NCI-H2196 treated with DMSO at 0.1 percent for 48 hours (cell line): ENCODE data around the gene SNAI1.
A peak's percentile ranks its signal among the peaks of the same experiment; 100 is the strongest.
"Not testable (repeated sequence)": the region's sequence is repeated elsewhere in the genome, so short reads cannot be mapped to it uniquely, and the experiment has no call there.

Source experiments
- DNase-seq: peaks from one replicate; lab custom pipeline; 2025; ENCODE audit not compliant: unreplicated experiment; lab: John Stamatoyannopoulos, UW

The SNAI1 gene

DNA sequence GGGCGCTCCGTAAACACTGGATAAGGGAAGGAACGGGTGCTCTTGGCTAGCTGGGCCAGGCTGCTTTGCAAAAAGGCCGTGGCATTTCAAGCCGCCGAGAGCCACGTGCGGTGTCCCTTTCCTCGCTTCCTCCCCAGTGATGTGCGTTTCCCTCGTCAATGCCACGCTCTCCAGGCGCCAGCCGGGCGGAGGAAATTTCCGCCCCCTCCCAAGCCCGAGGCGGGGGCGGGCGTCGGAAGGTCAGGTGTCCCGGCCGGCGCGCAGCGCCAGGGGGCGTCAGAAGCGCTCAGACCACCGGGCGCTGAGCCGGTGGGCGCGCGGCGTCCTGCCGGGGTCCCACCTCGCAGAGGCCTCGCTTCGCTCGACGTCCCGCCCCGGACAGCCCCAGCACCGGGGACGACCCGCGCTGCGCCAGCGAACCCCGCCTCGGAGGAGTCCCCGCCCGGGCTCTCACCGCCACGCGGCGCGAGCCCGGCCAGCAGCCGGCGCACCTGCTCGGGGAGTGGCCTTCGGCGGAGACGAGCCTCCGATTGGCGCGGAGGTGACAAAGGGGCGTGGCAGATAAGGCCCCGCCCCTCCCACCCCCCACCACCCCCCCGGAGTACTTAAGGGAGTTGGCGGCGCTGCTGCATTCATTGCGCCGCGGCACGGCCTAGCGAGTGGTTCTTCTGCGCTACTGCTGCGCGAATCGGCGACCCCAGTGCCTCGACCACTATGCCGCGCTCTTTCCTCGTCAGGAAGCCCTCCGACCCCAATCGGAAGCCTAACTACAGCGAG, at the start of gene SNAI1:
Gene SNAI1 (plus strand): TSS at position 635 of the 777 bp plus-strand sequence. CDS start 80 bp downstream, at position 715.
- DNase-seq, result peak; percentile 73

DNA sequence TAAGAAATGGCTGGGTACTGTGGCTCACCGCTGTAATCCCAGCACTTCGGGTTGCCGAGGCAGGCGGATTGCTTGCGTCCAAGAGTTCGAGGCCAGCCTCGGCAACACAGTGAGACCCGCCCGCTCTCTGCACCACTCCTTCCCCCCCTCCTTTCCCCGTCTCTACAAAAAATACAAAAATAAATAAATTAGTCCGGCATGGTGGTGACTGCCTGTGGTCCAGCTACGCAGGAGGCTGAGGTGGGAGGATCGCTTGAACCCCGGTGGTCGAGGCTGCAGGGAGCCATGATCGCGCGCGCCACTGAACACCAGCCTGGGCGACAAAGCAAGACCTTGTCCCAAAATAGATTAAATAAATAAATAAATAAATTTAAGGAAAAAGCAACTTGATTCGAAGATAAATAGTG, 47.0 kb upstream of the SNAI1 start:
- no peak for DNase-seq

DNA sequence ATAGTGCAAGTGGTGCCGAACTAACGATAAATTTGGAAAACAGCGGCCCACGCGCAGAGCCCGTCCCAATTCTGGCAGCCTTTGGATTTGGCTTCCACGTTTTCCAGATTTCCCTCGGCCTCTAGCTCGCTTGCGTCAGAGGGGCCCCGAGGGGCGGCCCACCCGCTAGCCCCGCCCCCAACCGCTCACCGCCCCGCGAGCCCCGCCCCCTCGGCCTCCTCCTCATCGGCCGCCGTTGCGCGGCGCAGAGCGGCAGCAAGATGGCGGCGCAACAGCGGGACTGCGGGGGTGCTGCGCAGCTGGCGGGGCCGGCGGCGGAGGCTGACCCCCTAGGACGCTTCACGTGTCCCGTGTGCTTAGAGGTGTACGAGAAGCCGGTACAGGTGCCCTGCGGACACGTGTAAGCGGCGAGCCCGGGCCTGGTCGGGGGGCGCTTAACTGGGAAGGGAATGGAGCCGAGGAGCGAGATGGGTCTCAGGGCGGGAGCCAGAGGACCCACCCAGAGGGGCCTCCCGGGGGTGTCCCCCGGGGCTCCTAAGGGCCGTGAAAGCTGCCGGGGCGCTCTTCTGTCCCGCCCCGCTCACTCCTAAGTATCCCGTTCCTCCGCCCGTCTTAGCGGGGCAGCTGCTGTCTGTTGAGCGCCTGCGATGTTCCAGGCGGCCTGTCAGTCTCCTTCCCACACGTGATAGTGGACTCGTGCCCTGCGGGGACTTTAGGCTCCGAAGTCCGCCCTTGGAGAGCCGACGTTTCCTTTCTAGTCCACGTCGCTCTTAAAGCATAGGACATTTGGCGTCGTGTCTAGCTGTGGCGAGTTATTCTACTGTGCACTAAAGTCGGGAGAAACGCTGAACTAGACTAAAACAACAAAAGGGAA, 46.4 kb upstream of the SNAI1 start, which contains the start of gene RNF114:
Gene RNF114 (plus strand): TSS at position 245 of the 874 bp plus-strand sequence. CDS start 16 bp downstream, at position 261.
- peak; percentile 88 for DNase-seq

DNA sequence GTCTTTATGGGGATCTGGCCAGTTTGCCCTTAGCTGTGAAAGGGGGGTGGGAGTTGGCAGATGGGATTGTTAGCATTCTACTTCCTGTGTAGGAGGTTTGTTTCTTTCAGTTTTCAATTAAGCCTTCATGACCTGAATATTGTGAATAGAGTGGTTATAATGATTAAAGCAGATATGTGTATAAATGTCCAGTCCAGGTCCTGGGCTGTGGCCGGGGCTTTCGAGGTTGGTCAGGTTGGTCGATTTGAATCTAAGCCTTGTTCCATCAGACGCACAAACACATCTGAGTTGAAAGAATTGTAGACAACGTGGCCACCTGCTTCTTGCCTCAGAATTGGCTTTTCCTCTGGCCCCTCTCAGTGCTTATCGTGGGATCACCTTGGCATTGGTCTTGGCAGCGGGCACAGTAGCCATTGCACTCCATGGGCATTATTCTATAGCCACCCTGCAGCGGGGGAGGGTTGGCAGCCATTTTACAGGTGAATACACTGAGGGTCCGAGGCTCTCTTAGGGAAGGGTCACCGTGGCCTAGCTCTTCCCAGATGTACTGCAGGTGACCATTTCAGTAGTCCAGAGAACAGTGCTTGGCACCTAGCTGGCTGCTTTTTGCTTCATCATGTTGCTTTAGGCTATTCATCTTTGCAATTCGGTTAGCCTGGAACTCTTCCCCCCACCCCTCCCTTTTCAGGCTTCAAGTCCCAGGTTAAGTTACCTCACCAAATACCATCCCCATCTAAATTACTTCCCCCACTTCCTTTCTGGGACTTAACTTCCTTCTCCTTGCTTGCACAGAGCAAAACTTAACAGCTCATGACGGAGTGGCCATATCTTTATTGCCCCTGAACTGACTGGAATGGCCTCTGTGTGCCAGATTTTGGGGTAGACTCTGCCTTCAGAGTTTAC, 45.5 kb upstream of the SNAI1 start:
- no peak for DNase-seq

DNA sequence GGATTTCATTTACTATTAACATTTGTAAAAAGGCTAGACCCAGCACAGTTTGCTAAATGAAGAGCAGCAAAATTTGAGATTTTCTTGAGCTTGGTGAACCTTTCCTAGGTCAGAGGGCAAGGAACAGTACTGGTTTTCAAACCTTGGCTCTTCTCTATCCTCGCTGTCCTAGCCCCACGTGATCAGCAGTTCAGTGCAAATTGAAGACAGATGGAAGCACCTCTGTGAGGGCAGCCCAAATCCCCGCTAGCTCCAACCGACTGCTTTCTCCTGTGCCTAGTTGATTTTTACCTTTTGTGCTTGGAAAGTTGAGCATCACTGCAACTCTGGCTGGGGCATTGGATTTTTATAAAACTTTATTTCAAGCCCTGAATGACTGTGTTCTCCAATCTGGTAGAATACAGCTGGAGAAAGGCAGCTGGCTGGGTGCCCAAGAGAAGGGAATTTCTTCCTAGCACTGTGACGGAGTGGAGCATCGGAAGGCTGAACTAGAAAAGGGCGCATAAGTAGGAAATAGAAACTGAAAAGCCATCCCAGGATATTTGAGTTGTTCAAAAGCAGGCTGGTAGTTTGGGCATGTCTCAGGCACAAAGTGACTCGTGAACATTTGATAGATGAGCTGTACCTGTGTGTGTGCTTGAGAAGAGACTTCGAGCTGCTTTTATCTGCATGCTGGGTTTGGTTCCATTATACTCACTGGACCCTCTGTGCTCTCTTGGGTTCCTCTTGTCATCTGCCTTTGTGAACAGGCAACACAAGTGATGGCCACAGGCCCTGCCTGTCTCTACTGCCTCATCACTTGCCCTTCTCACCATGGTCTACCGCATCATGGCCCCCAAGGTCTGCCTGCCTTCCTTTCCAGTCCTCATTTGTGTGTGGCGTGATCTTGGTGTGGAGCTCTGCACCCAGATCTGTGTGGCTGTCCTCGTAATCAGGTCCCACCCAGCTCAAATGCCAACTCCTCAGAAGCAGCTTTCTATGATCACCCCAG, 44.3 kb upstream of the SNAI1 start:
- no peak for DNase-seq

DNA sequence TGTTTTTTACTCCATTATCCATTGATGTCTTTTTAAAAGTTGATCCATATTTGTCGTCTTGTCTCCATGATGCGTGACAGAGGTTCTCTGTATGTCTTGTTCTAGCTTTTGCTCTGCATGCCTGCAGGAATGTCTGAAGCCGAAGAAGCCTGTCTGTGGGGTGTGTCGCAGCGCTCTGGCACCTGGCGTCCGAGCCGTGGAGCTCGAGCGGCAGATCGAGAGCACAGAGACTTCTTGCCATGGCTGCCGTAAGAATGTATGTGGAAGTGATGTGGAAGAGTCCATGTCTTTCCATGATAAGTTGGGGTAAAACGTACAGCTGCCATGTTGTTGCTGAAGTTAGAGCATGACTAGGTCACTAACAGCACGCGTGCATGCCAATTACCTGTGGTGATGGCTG, 41.3 kb upstream of the SNAI1 start:
- no peak for DNase-seq

DNA sequence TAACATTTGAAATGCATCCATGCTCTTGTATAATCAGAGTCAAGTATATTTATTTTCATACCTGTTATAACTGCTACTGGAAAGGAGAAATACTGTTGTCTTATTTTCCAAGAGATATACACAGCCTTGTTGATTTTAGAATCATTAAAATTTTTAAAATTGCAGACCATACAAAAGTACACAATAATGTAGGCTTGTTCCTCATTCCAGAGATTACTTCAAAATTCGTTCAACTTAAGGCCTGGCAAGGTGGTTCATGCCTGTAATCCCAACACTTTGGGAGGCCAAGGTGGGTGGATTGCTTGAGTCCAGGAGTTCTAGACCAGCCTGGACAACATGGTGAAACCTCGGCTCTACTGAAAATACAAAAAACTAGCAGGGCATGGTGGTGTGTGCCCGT, 40.5 kb upstream of the SNAI1 start:
- no peak for DNase-seq

DNA sequence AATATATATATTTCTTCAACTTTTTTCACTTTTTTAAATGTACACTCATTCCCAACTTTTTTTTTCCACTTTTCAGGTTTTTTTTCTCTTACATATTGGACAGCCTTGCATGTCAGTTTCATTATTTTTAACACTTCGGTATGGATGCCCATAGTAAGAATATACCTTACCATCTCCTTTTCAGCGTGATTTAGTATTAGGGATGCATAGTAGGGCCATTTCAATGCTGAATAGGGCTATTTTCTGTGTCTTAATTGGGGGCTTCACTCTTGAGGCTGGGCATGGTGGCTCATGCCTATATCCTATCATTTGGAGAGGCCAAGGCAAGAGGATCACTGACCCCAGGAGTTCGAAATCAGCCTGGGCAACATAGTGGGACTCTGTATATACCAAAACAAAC, 39.8 kb upstream of the SNAI1 start:
- no peak for DNase-seq

DNA sequence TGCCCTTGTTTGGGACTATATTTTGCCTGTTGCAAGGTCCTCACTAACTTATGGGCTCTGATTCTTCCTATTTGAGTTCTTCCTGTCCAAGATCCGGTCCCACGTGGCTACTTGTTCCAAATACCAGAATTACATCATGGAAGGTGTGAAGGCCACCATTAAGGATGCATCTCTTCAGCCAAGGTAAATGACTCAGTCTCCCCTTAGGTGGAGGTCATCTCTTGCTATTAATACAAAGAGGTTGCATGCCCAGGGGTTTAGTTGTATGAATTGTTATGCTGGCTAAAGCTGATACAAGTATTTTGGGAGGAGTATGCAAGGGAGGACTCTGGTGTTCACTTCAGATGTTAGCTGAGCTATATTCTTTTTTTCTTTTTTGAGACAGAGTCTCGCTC, 37.5 kb upstream of the SNAI1 start:
- no peak for DNase-seq

DNA sequence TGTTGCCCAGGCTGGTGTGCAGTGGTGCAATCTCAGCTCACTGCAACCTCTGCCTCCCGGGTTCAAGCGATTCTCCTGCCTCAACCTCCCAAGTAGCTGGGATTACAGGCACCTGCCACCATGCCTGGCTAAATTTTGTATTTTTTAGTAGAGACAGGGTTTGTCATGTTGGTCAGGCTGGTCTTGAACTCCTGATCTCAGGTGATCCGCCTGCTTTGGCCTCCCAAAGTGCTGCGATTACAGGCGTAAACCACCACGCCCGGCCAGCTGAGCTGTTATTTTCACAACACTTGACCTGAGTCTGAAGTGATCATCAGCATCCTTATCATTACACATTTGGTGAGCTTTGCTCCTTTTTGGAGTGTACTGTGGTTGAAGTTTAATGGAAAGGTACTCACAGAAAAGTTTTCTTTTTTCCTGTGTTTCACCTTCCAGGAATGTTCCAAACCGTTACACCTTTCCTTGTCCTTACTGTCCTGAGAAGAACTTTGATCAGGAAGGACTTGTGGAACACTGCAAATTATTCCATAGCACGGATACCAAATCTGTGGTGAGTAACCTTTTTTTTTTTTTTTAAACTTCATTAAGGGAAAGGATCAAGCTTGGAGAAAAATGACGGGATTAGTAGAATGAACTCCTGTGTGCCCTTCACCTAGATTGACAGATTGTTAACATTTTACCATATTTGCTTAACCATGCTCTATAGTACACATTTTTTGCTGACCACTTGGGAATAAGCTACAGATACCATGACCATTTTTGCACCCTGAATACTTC, 36.9 kb upstream of the SNAI1 start:
- DNase-seq, result no peak

DNA sequence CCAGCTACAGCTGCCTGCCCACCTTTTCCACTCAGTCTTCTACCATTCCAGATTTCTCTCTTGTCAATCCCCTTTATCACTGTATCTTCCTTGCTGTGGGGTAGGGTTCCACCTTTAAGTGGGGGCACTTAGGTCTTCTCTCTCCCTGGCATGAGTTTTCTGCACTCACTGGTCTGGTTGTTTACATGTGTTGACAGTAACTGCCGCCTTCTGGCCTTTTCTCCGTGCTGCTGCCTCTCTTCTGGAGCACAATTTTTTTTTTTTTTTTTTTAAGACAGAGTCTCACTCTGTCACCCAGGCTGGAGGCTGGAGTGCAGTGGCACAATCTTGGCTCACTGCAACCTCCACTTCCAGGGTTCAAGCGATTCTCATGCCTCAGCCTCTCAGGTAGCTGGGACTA, 34.6 kb upstream of the SNAI1 start:
- no peak for DNase-seq

DNA sequence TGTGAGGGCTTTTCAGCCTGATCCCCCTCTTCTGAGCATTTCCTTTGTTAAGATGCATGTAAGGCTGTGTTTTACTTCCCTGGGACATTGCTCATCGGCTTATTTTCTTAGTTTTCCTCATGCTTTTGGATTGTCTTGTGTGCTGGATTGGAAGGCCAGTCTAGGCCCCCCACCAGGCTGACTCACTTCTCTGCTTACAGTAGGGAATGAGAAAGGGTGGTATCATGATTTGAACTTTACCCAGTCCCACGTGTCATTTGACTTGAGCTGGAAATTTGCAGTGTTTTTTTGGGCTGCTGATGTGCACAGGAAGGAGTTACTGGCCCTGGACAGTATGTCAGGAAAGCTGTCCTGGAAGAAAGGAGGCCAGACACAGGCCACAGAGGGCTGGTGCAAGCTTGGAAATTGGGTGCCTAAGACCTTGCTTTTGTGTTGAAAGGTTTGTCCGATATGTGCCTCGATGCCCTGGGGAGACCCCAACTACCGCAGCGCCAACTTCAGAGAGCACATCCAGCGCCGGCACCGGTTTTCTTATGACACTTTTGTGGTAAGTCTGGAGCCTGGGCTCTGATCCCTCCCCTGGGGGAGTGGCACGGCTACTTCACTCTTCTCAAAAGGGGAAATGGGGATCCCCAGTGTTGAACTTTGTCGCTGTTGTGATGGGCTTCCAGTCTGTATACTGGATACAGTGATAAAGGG, 33.8 kb upstream of the SNAI1 start:
- no peak for DNase-seq

DNA sequence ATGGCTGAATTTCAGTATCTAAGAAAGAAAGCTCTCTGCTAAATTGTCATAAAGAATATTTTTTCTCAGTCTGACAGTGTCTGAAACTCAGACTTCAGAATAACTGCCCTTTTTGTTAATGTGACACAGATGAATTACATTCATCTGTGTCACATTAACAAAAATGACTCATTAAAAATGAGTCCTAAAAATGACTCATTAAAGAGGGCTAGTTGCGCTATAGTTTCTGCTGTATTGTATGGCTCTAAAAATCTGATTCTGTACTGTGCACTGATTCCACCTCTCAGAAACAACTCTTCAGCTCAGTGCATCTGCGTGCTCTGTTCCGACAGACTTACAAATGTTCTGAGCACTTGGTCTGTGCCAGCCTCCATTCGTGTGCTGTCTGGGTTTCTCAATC, 31.6 kb upstream of the SNAI1 start:
- DNase-seq, result no peak

DNA sequence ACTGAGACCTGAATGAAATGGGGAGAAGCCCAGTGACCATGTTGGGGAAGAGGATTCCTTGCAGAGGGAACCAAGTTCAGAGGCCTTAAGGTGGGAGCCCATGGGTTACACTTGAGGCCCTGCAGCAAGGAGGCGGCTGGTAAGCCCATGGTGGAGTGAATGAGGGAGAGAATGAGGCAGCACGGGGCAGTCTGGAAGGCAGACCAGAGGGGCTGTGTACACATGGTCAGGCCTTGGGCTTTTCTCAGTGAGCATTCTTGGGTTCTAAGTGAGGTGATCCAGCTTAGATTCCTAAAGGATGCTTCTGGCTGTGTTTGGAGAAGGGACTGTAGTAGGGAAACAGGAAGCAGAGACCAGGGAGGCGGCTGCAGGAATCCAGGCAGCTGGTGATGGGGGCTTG, 27.6 kb upstream of the SNAI1 start:
- DNase-seq, result no peak

DNA sequence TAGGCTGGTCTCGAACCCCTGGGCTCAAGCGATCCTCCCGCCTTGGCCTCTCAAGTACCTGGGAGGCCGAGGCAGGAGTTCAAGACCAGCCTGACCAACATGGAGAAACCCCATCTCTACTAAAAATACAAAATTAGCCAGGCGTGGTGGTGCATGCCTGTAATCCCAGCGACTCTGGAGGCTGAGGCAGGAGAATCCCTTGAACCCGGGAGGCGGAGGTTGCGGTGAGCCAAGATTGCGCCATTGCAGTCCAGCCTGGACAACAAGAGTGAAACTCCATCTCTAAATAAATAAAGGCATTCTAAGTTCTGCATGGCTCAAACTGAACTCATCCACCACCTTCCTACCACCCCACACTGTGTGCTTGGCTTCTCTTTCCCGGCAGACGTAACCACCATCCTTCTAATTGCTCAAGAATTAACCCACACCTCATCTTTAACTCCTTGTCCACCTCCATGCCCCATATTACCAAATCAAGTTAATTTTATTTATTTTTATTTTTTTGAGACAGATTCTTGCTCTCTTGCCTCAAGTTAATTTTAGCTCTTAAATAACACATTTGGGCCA, 26.9 kb upstream of the SNAI1 start:
- not testable (repeated sequence) for DNase-seq

DNA sequence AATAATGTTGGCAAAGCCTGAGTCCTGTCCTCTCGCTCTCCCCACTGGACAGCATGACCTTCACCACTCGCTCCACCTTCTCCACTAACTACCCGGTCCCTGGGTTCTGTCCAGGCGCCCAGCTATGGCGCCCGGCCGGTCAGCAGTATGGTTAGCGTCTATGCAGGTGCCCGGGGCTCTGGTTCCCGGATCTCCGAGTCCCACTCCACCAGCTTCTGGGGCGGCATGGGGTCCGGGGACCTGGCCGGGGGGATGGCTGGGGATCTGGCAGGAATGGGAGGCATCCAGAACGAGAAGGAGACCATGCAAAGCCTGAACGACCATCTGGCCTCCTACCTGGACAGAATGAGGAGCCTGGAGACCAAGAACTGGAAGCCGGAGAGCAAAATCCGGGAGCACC, 26.1 kb upstream of the SNAI1 start:
- DNase-seq, result no peak

DNA sequence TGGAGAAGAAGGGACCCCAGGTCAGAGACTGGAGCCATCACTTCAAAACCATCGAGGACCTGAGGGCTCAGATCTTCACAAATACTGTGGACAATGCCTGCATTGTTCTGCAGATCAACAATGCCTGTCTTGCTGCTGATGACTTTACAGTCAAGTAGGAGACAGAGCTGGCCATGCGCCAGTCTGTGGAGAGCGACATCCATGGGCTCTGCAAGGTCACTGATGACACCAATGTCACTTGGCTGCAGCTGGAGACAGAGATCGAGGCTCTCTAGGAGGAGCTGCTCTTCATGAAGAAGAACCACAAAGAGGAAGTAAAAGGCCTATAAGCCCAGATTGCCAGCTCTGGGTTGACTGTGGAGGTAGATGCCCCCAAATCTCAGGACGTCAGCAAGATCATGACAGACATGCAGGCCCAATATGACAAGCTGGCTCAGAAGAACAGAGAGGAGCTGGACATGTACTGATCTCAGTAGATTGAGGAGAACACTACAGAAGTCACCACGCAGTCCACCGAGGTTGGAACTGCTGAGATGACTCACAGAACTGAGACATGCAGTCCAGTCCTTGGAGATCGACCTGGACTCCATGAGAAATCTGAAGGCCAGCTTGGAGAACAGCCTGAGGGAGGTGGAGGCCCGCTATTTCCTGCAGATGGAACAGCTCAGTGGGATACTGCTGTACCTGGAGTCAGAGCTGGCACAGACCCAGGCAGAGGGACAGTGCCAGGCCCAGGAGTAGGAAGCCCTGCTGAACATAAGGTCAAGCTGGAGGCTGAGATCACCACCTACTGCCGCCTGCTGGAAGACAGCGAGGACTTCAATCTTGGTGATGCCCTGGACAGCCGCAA, 25.5 kb upstream of the SNAI1 start:
- not testable (repeated sequence) for DNase-seq
